Measurements from ENCODE around the gene RAE1.

RAE1 gene

DNA sequence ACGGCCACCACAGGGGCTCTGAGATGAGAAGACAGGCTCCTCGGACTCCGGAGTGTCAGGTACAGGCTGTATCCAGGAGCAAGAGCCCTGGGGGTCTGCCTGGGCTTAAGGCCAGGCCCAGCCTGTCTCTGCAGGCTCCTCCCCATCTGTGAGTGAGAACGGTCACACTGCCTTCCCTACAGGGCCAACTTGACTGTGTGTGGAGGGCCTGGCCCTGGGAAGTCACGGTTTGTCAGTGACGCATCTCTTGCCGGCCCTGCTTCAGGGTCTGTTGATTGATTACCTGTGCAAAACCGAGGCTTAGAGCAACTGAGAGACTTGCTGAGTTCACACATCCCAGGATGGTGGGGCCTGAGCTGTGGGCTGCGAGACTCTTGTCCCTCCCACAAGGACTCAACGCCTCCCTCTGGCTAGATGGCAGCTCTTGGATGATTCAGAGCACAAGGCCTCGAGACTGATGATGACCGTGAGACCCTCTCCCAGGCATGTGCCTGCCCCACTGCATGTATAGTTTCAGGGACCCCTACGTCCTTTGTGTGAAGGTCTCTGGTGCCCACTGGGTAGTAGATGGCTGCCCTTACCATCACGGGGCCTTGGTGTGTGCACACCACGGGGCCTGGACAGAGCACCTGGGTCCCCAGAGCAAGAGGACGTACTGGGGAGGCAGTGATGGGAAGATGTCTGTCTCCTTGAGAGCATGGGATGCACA is 46.1 kb downstream of the RAE1 start:
- TF ChIP-seq EZH2 (IDR thresholded peaks at IDR 0.05) (no peak), POLR2AphosphoS5 (IDR thresholded peaks at IDR 0.05; ENCODE audit: borderline replicate concordance, low read depth, low read length) (no peak), FOXP2 (optimal IDR thresholded peaks at IDR 0.05; ENCODE audit: control extremely low read depth, extremely low read length, insufficient read depth) (no peak)
- Histone ChIP-seq H3K9ac (ENCODE audit: insufficient read length) (no peak overlapping the region), H3K9me3 (ENCODE audit: low read depth, low read length) (no peaks in the 10 kb centered on the region), H3K27ac (no peak overlapping the region), H3K4me3 (no peak overlapping the region), H3K36me3 (ENCODE audit: insufficient read depth, low read length) (peaks cover 98% of the 10 kb centered on the region)
- DNase-seq (ENCODE audit: low read depth, low spot score): no peak

DNA sequence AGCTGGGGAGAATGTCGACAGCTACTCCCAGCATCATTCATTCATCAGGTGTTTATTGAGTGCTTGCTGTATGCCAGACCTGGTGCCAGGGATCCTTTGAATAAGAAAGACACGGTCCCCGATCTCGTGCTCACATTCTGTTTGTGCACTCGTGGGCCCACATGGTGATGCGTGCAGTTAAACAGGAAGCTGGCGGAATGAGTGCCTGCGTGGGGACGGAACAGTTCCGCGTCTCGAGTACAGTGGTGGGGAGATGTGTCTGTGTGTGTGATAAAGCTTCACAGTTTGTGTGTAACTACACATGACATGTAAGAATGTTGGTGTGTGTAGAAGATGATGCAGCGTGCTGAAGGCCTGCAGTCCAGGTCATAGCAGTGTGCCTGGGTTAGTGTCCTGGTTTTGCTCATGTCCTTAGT is 46.6 kb downstream of the RAE1 start:
- TF ChIP-seq POLR2AphosphoS5 (IDR thresholded peaks at IDR 0.05; ENCODE audit: borderline replicate concordance, low read depth, low read length) (no peak), EZH2 (IDR thresholded peaks at IDR 0.05) (no peak), FOXP2 (optimal IDR thresholded peaks at IDR 0.05; ENCODE audit: control extremely low read depth, extremely low read length, insufficient read depth) (no peak)
- H3K27ac ChIP-seq: no peak overlapping the region

GRCh38 chr20:57398231-57398821 is 47.3 kb downstream of the RAE1 start:
- Histone ChIP-seq H3K27ac (no peak overlapping the region), H3K4me3 (no peak overlapping the region), H3K9me3 (ENCODE audit: low read depth, low read length) (no peaks in the 10 kb centered on the region), H3K9ac (ENCODE audit: insufficient read length) (no peak overlapping the region), H3K36me3 (ENCODE audit: insufficient read depth, low read length) (peaks cover 98% of the 10 kb centered on the region)
- TF ChIP-seq POLR2AphosphoS5 (IDR thresholded peaks at IDR 0.05; ENCODE audit: borderline replicate concordance, low read depth, low read length): no peak
- no peak for TF ChIP-seq FOXP2 (optimal IDR thresholded peaks at IDR 0.05; ENCODE audit: control extremely low read depth, extremely low read length, insufficient read depth)
- no peak for TF ChIP-seq EZH2 (IDR thresholded peaks at IDR 0.05)
- DNase-seq (ENCODE audit: low read depth, low spot score): no peak

More for the DNA sequence above, 46.6 kb downstream of the RAE1 start:
- no peaks in the 10 kb centered on the region for H3K9me3 ChIP-seq (ENCODE audit: low read depth, low read length)
- peaks cover 98% of the 10 kb centered on the region for H3K36me3 ChIP-seq (ENCODE audit: insufficient read depth, low read length)
- no peak overlapping the region for H3K9ac ChIP-seq (ENCODE audit: insufficient read length)
- H3K4me3 ChIP-seq: no peak overlapping the region
- DNase-seq (ENCODE audit: low read depth, low spot score): no peak

DNA sequence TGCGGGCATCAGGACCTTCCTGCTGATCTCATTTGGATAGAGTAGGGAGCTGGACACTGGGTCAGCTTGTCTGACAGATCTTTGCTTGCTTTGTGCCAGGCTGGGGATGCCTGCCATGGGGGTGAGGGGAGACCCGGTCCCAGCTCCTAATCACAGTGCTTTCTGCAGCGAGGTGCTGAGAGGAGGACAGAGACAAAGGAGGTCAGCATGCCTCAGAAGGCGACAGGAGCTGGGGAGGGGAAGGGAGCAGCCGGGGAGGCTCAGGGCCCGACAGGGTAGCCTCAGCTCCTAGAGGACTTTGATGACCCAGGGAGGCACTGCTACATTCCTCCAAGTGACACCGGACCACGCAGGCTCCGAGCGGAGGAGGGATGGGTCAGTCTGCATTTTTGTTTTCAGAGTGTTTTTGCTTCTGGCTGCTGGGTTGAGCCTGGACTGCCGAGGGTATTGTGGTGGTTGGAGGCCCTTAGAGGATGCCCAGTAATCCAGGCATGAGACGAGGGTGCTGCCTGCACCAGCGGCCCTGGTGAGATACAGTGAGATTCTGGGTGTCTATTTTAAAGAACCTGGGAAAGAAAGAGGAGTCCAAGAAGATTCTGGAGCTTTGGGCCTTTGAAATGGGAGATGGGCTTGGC is 48.0 kb downstream of the RAE1 start:
- no peak for DNase-seq (ENCODE audit: low read depth, low spot score)
- H3K36me3 ChIP-seq (ENCODE audit: insufficient read depth, low read length): peaks cover 95% of the 10 kb centered on the region
- no peaks in the 10 kb centered on the region for H3K9me3 ChIP-seq (ENCODE audit: low read depth, low read length)
- no peak overlapping the region for H3K9ac ChIP-seq (ENCODE audit: insufficient read length)
- H3K27ac ChIP-seq: no peak overlapping the region
- H3K4me3 ChIP-seq: no peak overlapping the region
- TF ChIP-seq FOXP2 (optimal IDR thresholded peaks at IDR 0.05; ENCODE audit: control extremely low read depth, extremely low read length, insufficient read depth): no peak
- no peak for TF ChIP-seq EZH2 (IDR thresholded peaks at IDR 0.05)
- TF ChIP-seq POLR2AphosphoS5 (IDR thresholded peaks at IDR 0.05; ENCODE audit: borderline replicate concordance, low read depth, low read length): no peak

GRCh38 chr20:57399587-57400155 is 48.6 kb downstream of the RAE1 start:
- H3K27ac ChIP-seq: no peak overlapping the region
- no peak overlapping the region for H3K4me3 ChIP-seq
- DNase-seq (ENCODE audit: low read depth, low spot score): no peak
- peaks cover 95% of the 10 kb centered on the region for H3K36me3 ChIP-seq (ENCODE audit: insufficient read depth, low read length)
- H3K9ac ChIP-seq (ENCODE audit: insufficient read length): no peak overlapping the region
- no peak for TF ChIP-seq FOXP2 (optimal IDR thresholded peaks at IDR 0.05; ENCODE audit: control extremely low read depth, extremely low read length, insufficient read depth)
- no peaks in the 10 kb centered on the region for H3K9me3 ChIP-seq (ENCODE audit: low read depth, low read length)

DNA sequence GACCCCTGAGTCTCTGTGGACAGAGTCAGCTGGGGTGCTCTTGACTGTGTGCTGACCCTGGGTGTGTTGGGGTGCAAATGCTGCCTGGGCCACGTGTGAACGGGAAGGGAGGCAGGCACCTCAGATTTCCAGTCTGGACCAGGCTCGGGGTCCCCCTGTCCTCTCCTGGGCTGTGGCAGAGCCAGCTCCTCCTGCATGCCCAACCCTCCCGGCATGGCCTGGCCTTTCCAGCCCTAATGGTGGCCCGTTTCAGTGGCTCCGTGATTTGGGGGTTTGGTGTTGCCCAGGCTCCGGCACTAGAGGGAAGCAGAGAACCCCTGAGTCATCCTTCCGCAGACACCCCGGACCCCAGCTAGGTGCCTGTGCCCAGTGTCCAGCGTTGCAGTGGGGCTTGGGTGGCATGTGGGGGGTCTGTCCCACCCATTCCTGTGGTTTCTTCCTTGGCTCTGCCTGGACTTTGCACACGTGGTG is 49.2 kb downstream of the RAE1 start:
- H3K9ac ChIP-seq (ENCODE audit: insufficient read length): no peak overlapping the region

DNA sequence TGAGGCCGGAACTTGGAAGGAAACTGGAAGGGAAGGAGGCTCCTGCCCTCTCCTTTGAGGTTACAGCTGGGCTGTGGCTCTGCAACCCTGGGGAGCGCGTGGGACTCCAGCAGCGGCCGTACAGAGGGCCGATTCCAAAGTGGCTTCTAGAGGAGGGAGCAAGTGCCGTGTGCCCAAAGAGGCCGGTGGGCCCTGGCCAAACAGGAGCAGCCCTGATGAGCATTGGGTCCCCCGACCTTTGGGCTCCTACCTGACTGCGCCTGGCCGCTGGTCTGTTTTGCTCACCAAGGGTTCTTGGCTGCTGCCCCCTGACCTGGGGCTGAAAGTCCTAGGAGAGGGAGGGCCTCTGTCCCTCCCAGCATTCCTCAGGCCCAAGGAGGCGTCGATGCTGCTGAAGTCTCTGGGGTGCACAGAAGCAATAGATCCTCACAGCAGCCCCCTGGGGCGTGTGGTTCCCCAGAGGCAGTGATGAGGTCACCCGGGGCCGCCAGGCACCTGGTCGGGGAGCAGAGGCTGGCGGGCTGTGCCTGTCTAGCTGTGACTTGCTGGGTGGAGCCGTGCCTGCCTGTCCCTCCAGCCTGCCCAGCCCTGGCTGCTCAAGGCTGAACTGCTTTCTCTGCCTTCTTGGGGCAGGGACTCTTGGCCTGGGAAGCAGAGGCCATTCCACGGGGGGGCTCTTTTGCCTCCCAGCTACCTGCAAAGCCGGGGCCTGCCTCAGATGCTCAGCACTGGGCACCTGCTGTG is 49.9 kb downstream of the RAE1 start:
- no peak for TF ChIP-seq EZH2 (IDR thresholded peaks at IDR 0.05)
- TF ChIP-seq FOXP2 (optimal IDR thresholded peaks at IDR 0.05; ENCODE audit: control extremely low read depth, extremely low read length, insufficient read depth): no peak
- no peak for TF ChIP-seq POLR2AphosphoS5 (IDR thresholded peaks at IDR 0.05; ENCODE audit: borderline replicate concordance, low read depth, low read length)
- H3K9ac ChIP-seq (ENCODE audit: insufficient read length): no peak overlapping the region
- H3K9me3 ChIP-seq (ENCODE audit: low read depth, low read length): no peaks in the 10 kb centered on the region
- H3K36me3 ChIP-seq (ENCODE audit: insufficient read depth, low read length): peaks cover 92% of the 10 kb centered on the region
- no peak overlapping the region for H3K4me3 ChIP-seq
- H3K27ac ChIP-seq: no peak overlapping the region
- DNase-seq (ENCODE audit: low read depth, low spot score): no peak

More for the DNA sequence above, 49.2 kb downstream of the RAE1 start:
- DNase-seq (ENCODE audit: low read depth, low spot score): no peak
- no peak overlapping the region for H3K4me3 ChIP-seq
- peaks cover 95% of the 10 kb centered on the region for H3K36me3 ChIP-seq (ENCODE audit: insufficient read depth, low read length)
- H3K9me3 ChIP-seq (ENCODE audit: low read depth, low read length): no peaks in the 10 kb centered on the region
- H3K27ac ChIP-seq: no peak overlapping the region
- TF ChIP-seq EZH2 (IDR thresholded peaks at IDR 0.05): no peak

DNA sequence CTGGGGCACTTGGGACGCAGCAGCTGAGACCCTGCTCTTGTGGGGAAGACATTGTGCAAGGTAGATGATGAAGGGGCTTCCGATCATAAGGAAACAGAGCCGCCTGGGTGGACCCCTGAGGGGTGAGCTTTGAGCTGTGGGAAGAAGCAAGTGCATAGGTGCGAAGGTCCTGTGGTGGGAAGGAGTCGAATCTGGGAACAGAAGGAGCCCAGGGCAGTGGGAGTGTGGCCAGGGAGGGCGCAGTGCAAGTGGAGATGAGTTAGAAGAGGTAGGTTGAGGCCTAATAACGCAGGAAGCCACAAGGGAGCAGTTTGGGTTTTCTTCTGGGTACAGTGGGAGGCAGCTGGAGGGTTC is 50.5 kb downstream of the RAE1 start:
- Histone ChIP-seq H3K36me3 (ENCODE audit: insufficient read depth, low read length) (peaks cover 91% of the 10 kb centered on the region), H3K9ac (ENCODE audit: insufficient read length) (no peak overlapping the region), H3K27ac (no peak overlapping the region), H3K4me3 (no peak overlapping the region), H3K9me3 (ENCODE audit: low read depth, low read length) (no peaks in the 10 kb centered on the region)
- TF ChIP-seq POLR2AphosphoS5 (IDR thresholded peaks at IDR 0.05; ENCODE audit: borderline replicate concordance, low read depth, low read length): no peak
- TF ChIP-seq FOXP2 (optimal IDR thresholded peaks at IDR 0.05; ENCODE audit: control extremely low read depth, extremely low read length, insufficient read depth): no peak
- TF ChIP-seq EZH2 (IDR thresholded peaks at IDR 0.05): no peak
- no peak for DNase-seq (ENCODE audit: low read depth, low spot score)
